Activated naive CD8-positive, alpha-beta T cell treated with anti-CD3 and anti-CD28 coated beads, Interleukin-2, amount 50 U/mL, for 24 hours (primary cell): ENCODE measurements around the gene AMHR2.

Experiments used
- ATAC-seq: fragments of 150-1000 bp; cut with Tn5 transposase; one replicate; pipeline ENCODE4 v1.10.0; 2021
- DNase-seq: peaks from one replicate; pipeline ENCODE4 v3.0.0; 2021
- H3K27ac Mint-ChIP-seq: one replicate; pipeline ENCODE4 v1.8.0; 2021; ENCODE audit warnings: mild to moderate bottlenecking, mixed read lengths
- H3K27me3 Mint-ChIP-seq: one replicate; pipeline ENCODE4 v1.8.0; 2021; ENCODE audit warnings: mixed read lengths
- H3K36me3 Mint-ChIP-seq: one replicate; pipeline ENCODE4 v1.8.0; 2021; ENCODE audit warnings: low read depth, mixed read lengths
- H3K4me1 Mint-ChIP-seq: one replicate; pipeline ENCODE4 v1.8.0; 2021; ENCODE audit warnings: mixed read lengths
- H3K4me3 Mint-ChIP-seq: one replicate; pipeline ENCODE4 v1.8.0; 2021; ENCODE audit warnings: mild to moderate bottlenecking, moderate library complexity, mixed read lengths
- H3K9me3 Mint-ChIP-seq: one replicate; pipeline ENCODE4 v1.8.0; 2021; ENCODE audit warnings: mixed read lengths

AMHR2 gene

GRCh38 chr12:53474077-53474476, 50.4 kb downstream of the AMHR2 start:
- Mint-ChIP-seq H3K9me3 (no peaks in the 10 kb centered on the region), H3K4me3 (no peak overlapping the region), H3K36me3 (peaks cover 81% of the 10 kb centered on the region), H3K27me3 (no peaks in the 10 kb centered on the region), H3K27ac (peak overlapping the region; percentile 85), H3K4me1 (peaks cover 52% of the 10 kb centered on the region)
- DNase-seq (no peak), ATAC-seq (no peak)

- Mint-ChIP-seq H3K4me1 (peaks cover 52% of the 10 kb centered on the region), H3K4me3 (no peak overlapping the region), H3K27me3 (no peaks in the 10 kb centered on the region), H3K36me3 (peaks cover 84% of the 10 kb centered on the region), H3K27ac (peak overlapping the region; percentile 85), H3K9me3 (no peaks in the 10 kb centered on the region)
- DNase-seq (no peak), ATAC-seq (no peak)
Observed at GRCh38 chr12:53474819-53475218, 51.2 kb downstream of the AMHR2 start.

- Mint-ChIP-seq H3K4me3 (no peak overlapping the region), H3K27ac (peak overlapping the region; percentile 59), H3K4me1 (peaks cover 42% of the 10 kb centered on the region), H3K9me3 (no peaks in the 10 kb centered on the region), H3K36me3 (peaks cover 79% of the 10 kb centered on the region), H3K27me3 (no peaks in the 10 kb centered on the region)
- DNase-seq (no peak), ATAC-seq (no peak)
Observed at GRCh38 chr12:53476769-53477209, 53.1 kb downstream of the AMHR2 start.

GRCh38 chr12:53478865-53479264, 55.2 kb downstream of the AMHR2 start:
- Mint-ChIP-seq H3K4me3 (no peak overlapping the region), H3K4me1 (peaks cover 26% of the 10 kb centered on the region), H3K27me3 (no peaks in the 10 kb centered on the region), H3K27ac (peak overlapping the region; percentile 23), H3K36me3 (peaks cover 69% of the 10 kb centered on the region), H3K9me3 (no peaks in the 10 kb centered on the region)
- ATAC-seq (peak; percentile 16), DNase-seq (no peak)

- H3K4me1 Mint-ChIP-seq, result peaks cover 22% of the 10 kb centered on the region
- no peak overlapping the region for H3K4me3 Mint-ChIP-seq
- H3K27ac Mint-ChIP-seq, result peak overlapping the region; percentile 23
- DNase-seq, result no peak
- no peaks in the 10 kb centered on the region for H3K27me3 Mint-ChIP-seq
- H3K9me3 Mint-ChIP-seq, result no peaks in the 10 kb centered on the region
- H3K36me3 Mint-ChIP-seq, result peaks cover 64% of the 10 kb centered on the region
- ATAC-seq, result no peak
Observed at GRCh38 chr12:53479331-53479730, 55.7 kb downstream of the AMHR2 start.

- H3K36me3 Mint-ChIP-seq, result peaks cover 55% of the 10 kb centered on the region
- peak overlapping the region; percentile 49 for H3K27ac Mint-ChIP-seq
- DNase-seq (no peak), ATAC-seq (no peak)
- no peaks in the 10 kb centered on the region for H3K27me3 Mint-ChIP-seq
- H3K9me3 Mint-ChIP-seq, result no peaks in the 10 kb centered on the region
- H3K4me3 Mint-ChIP-seq, result no peak overlapping the region
- peaks cover 13% of the 10 kb centered on the region for H3K4me1 Mint-ChIP-seq
Observed at GRCh38 chr12:53480491-53481442, 57.1 kb downstream of the AMHR2 start.
